Measurements from ENCODE around the gene ERCC8. TPM values are rescaled to one million over a fixed set of nuclear protein-coding genes. Genes with fewer than 3 reads are reported as not detected.

Gene ERCC8
- total and polyA plus RNA-seq, 12 donors: 3.7 to 23.3 (median 9.7) TPM

- no peak for DNase-seq
- Histone ChIP-seq H3K27ac (no peak overlapping the region), H3K27me3 (no peaks in the 10 kb centered on the region), H3K36me3 (replicated peaks in 1 of 2) (no peaks in the 10 kb centered on the region), H3K9me3 (replicated peaks in 1 of 3) (no peaks in the 10 kb centered on the region), H3K4me1 (replicated peaks in 1 of 2) (no peaks in the 10 kb centered on the region), H3K4me3 (no peak overlapping the region)
- 90 to 93% (median 91%) methylated on average over 1 of the region's 1 CpG for WGBS, 4 donors
- no peak for TF ChIP-seq POLR2A (IDR thresholded peaks at IDR 0.05)
- no peak for TF ChIP-seq CTCF (IDR thresholded peaks at IDR 0.05)
- intact Hi-C loops (cut with DNase I): no loop called here
Measured at GRCh38 chr5:60827201-60827600, 117.7 kb downstream of the ERCC8 start.

- Histone ChIP-seq H3K4me1 (replicated peaks in 1 of 2) (no peaks in the 10 kb centered on the region), H3K36me3 (replicated peaks in 1 of 2) (no peaks in the 10 kb centered on the region), H3K9me3 (replicated peaks in 1 of 3) (no peaks in the 10 kb centered on the region), H3K27me3 (no peaks in the 10 kb centered on the region), H3K27ac (no peak overlapping the region), H3K4me3 (no peak overlapping the region)
- intact Hi-C loops (cut with DNase I): no loop called here
- TF ChIP-seq POLR2A (IDR thresholded peaks at IDR 0.05) (no peak), CTCF (IDR thresholded peaks at IDR 0.05) (no peak)
- no peak for DNase-seq
Measured at GRCh38 chr5:60826653-60827052, 118.2 kb downstream of the ERCC8 start.

Other genes with a start within 250 kb of the ERCC8 start
- gene DEPDC1B, start 244.9 kb downstream of the ERCC8 start, total RNA-seq: 1 to 10 TPM in 1 of 9 donors, under 1 TPM in 7, not detected in 1; 0.14 to 7.0 (median 0.48) TPM
- under 1 TPM; 0.08 to 0.44 (median 0.13) TPM for gene DEPDC1B, start 244.9 kb downstream of the ERCC8 start, polyA plus RNA-seq
- gene ELOVL7, start 100.8 kb downstream of the ERCC8 start, total RNA-seq: 1 to 10 TPM; 1.1 to 5.1 (median 4.3) TPM
- 1 to 10 TPM in 2 of 3 donors, under 1 TPM in 1; 0.88 to 3.1 (median 2.2) TPM for gene ELOVL7, start 100.8 kb downstream of the ERCC8 start, polyA plus RNA-seq
- 10 to 100 TPM; 12.0 to 52.6 (median 29.1) TPM for gene NDUFAF2, start 135 bp upstream of the ERCC8 start, total RNA-seq
- gene NDUFAF2, start 135 bp upstream of the ERCC8 start, polyA plus RNA-seq: 100 to 1,000 TPM in 1 of 3 donors, 10 to 100 TPM in 2; 40.4 to 127 (median 49.4) TPM
- 10 to 100 TPM; 19.1 to 71.7 (median 51.6) TPM for gene SMIM15, start 217.4 kb upstream of the ERCC8 start, total RNA-seq
- gene SMIM15, start 217.4 kb upstream of the ERCC8 start, polyA plus RNA-seq: 10 to 100 TPM; 20.4 to 83.9 (median 26.2) TPM